Upper lobe of left lung (tissue), 4 donors: ENCODE results near the gene SRSF1.

Source experiments
- EP300 ChIP-seq, 4 donors: sonication (generic); formaldehyde crosslinking; IDR thresholded peaks; one replicate each; pipeline ENCODE4 v1.5.1; 2017; ENCODE audit warnings: antibody characterized with exemption in 4 of 4, control low read depth in 2 of 4
- POLR2AphosphoS5 ChIP-seq, 2 donors: sonication (generic); formaldehyde crosslinking; IDR thresholded peaks; one replicate each; pipeline ENCODE4 v1.5.1; 2017; ENCODE audit warnings: antibody characterized with exemption in 2 of 2
- TF ChIP-seq, protein P1 (sequence below), 6 experiments: fragments of 450-650 bp in 4 of 6; fragments of 200-600 bp in 2 of 6; sonication (generic) in 2 of 6; IDR thresholded peaks; one replicate each; pipeline ENCODE4 v1.5.1; 2016 to 2019; ENCODE audit warnings: antibody characterized with exemption in 6 of 6

DNA sequence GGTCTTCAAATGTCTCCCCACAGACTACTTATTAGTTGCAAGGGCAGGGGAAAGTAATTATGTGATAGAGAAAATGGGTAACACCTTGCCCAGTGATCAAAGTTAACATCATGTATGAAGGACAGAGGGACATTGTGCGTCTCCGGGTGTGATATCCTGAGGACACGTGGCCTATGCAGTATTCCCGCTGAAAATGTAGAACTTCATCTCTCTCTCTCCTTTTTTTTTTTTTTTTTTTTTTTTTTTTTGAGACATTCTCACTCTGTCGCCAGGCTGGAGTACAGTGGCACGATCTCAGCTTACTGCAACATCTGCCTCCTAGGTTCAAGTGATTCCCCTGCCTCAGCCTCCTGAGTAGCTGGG is 43.9 kb downstream of the SRSF1 start:
- TF ChIP-seq POLR2AphosphoS5 (IDR thresholded peaks at IDR 0.05) (no peak), EP300 (IDR thresholded peaks at IDR 0.05) (no peak)
- TF ChIP-seq, protein P1, sequence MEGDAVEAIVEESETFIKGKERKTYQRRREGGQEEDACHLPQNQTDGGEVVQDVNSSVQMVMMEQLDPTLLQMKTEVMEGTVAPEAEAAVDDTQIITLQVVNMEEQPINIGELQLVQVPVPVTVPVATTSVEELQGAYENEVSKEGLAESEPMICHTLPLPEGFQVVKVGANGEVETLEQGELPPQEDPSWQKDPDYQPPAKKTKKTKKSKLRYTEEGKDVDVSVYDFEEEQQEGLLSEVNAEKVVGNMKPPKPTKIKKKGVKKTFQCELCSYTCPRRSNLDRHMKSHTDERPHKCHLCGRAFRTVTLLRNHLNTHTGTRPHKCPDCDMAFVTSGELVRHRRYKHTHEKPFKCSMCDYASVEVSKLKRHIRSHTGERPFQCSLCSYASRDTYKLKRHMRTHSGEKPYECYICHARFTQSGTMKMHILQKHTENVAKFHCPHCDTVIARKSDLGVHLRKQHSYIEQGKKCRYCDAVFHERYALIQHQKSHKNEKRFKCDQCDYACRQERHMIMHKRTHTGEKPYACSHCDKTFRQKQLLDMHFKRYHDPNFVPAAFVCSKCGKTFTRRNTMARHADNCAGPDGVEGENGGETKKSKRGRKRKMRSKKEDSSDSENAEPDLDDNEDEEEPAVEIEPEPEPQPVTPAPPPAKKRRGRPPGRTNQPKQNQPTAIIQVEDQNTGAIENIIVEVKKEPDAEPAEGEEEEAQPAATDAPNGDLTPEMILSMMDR (IDR thresholded peaks at IDR 0.05), result no peak
